ENCODE measurements around the gene BANF1. TPM values are rescaled to one million over a fixed set of nuclear protein-coding genes. Genes with fewer than 3 reads are reported as not detected.

BANF1 gene
- total RNA-seq, 4 donors from 2014 or later: 27.9 to 79.7 (median 34.0) TPM

GRCh38 chr11:66016793-66017177, 14.5 kb downstream of the BANF1 start:
- intact Hi-C loops (cut with DNase I; ENCODE audit: low total_unique reads): no loop called here
- no peak for TF ChIP-seq CTCF (IDR thresholded peaks at IDR 0.05)
- in situ Hi-C loops (cut with MboI; ENCODE audit: low pct_ligation_motif_present in 1 of 4, low pct_unique_long_range_greater_than_20kb in 1 of 4, low sequenced_read_pairs in 3 of 4): no loop called here
- WGBS, 2 donors (ENCODE audit: low coverage in 1 of 2): 85% methylated on average over 10 of the region's 10 CpGs; no CpG with 5 or more reads in 1 of the 2 donors
- no peak overlapping the region for H3K27ac ChIP-seq
- H3K4me1 ChIP-seq: peaks cover 0 to 4% (median 3%) of the 10 kb centered on the region in 4 donors
- H3K9me3 ChIP-seq: no peaks in the 10 kb centered on the region
- no peaks in the 10 kb centered on the region for H3K36me3 ChIP-seq
- peaks cover 23% of the 10 kb centered on the region for H3K27me3 ChIP-seq
- no peak overlapping the region for H3K4me3 ChIP-seq
- no peak for DNase-seq

DNA sequence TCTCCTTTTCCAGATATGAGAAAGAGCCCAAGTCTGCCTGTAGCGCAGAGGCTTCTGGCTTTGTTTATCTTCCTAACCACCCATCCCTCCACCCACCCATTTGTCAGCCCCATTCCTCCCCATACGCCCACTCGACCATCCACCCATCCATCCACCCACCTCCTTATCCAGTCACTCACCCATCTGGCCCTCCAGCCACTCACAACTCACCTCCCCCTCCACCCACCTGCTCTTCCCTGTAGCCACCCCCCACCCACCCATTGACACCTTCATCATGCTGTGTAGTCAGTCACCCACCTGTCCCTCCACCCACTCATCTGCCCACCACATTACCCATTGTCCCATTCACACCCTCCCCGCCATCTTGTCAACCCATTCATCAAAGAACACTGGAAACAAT, 15.0 kb downstream of the BANF1 start:
- no peak for TF ChIP-seq CTCF (IDR thresholded peaks at IDR 0.05)
- no peak for TF ChIP-seq POLR2A (IDR thresholded peaks at IDR 0.05)
- TF ChIP-seq EP300 (IDR thresholded peaks at IDR 0.05; ENCODE audit: low read depth): no peak
- no peak for TF ChIP-seq POLR2AphosphoS5 (IDR thresholded peaks at IDR 0.05)
- 78 to 83% methylated on average over 3 to 4 of the region's 4 CpGs for WGBS, 2 donors (ENCODE audit: low coverage in 1 of 2)
- Histone ChIP-seq H3K36me3 (no peaks in the 10 kb centered on the region), H3K4me3 (no peak overlapping the region), H3K27me3 (peaks cover 18% of the 10 kb centered on the region), H3K4me1 (peaks cover 0 to 3% (median 2%) of the 10 kb centered on the region in 4 donors), H3K9me3 (no peaks in the 10 kb centered on the region), H3K27ac (no peak overlapping the region)
- in situ Hi-C loops (cut with MboI; ENCODE audit: low pct_ligation_motif_present in 1 of 4, low pct_unique_long_range_greater_than_20kb in 1 of 4, low sequenced_read_pairs in 3 of 4): no loop called here
- DNase-seq: no peak
- intact Hi-C loops (cut with DNase I; ENCODE audit: low total_unique reads): no loop called here

DNA sequence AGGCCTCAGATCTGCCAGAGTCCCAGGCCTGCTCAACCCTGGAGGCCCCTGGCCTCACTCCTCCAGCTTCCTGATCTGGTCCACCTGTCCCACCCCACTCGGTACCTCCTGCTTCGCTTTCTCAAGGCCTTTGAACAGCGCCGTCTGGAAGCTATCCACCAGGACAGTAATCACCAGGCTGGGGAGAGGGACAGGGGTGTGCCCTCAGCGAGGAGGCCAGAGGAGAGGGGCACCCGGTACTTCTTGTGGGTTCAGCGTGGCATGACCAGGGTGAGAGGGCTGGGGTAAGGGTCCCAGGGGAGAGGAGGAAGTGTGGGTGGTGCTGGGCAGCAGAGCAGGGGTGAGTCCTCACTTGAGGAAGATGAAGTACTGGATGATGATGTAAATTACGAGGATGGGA, 17.9 kb downstream of the BANF1 start:
- Histone ChIP-seq H3K36me3 (no peaks in the 10 kb centered on the region), H3K9me3 (no peaks in the 10 kb centered on the region), H3K4me3 (no peak overlapping the region), H3K4me1 (peaks cover 0 to 6% (median 6%) of the 10 kb centered on the region in 4 donors), H3K27me3 (peaks cover 11% of the 10 kb centered on the region), H3K27ac (no peak overlapping the region)
- in situ Hi-C loops (cut with MboI; ENCODE audit: low pct_ligation_motif_present in 1 of 4, low pct_unique_long_range_greater_than_20kb in 1 of 4, low sequenced_read_pairs in 3 of 4) (no loop called here), intact Hi-C loops (cut with DNase I; ENCODE audit: low total_unique reads) (no loop called here)
- TF ChIP-seq POLR2AphosphoS5 (IDR thresholded peaks at IDR 0.05) (no peak), CTCF (IDR thresholded peaks at IDR 0.05) (no peak), POLR2A (IDR thresholded peaks at IDR 0.05) (no peak), EP300 (IDR thresholded peaks at IDR 0.05; ENCODE audit: low read depth) (no peak)
- WGBS, 2 donors (ENCODE audit: low coverage in 1 of 2): 60 to 75% methylated on average over 3 to 8 of the region's 8 CpGs
- no peak for DNase-seq

GRCh38 chr11:66020618-66021357, 18.5 kb downstream of the BANF1 start:
- no peaks in the 10 kb centered on the region for H3K36me3 ChIP-seq
- TF ChIP-seq POLR2A (IDR thresholded peaks at IDR 0.05) (no peak), EP300 (IDR thresholded peaks at IDR 0.05; ENCODE audit: low read depth) (no peak), CTCF (IDR thresholded peaks at IDR 0.05) (no peak), POLR2AphosphoS5 (IDR thresholded peaks at IDR 0.05) (no peak)
- H3K9me3 ChIP-seq: no peaks in the 10 kb centered on the region
- in situ Hi-C loops (cut with MboI; ENCODE audit: low pct_ligation_motif_present in 1 of 4, low pct_unique_long_range_greater_than_20kb in 1 of 4, low sequenced_read_pairs in 3 of 4) (no loop called here), intact Hi-C loops (cut with DNase I; ENCODE audit: low total_unique reads) (no loop called here)
- 78 to 87% methylated on average over 3 to 25 of the region's 25 CpGs for WGBS, 2 donors (ENCODE audit: low coverage in 1 of 2)
- H3K4me3 ChIP-seq: no peak overlapping the region
- H3K4me1 ChIP-seq: peaks cover 0 to 6% (median 6%) of the 10 kb centered on the region in 4 donors
- peaks cover 11% of the 10 kb centered on the region for H3K27me3 ChIP-seq
- peak; percentile 29 for DNase-seq
- H3K27ac ChIP-seq: no peak overlapping the region
